GM20000 (cell line): ENCODE results near the gene HIVEP2.

Source experiments
- DNase-seq: peaks from one replicate; pipeline ENCODE4 v3.0.0; 2012; ENCODE audit warnings: low spot score
- TF ChIP-seq, protein P1 (sequence below): IDR thresholded peaks from 2 replicates; pipeline ENCODE4 v1.5.1; 2012; ENCODE audit warnings: mild to moderate bottlenecking, control low read depth; ENCODE audit errors: extremely low read depth, missing control alignments

The HIVEP2 gene

DNA sequence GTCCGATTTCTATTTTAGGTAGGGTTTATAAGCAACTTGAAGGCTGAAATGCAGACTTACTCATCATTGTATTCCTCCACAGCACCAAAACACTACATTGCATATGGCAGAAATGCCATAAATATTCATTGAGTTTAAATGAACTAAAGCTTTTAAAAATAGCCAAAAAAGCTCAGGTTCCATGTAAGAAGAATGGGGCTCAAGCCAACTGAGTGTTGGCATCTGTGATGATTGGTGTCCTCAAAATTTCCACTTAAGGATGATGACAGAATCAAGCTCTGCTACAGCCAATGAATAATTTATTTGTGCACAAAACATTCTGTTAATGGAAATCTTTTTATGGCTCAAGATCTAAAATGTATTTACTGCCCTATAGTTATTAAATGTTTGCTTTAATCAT, 115.4 kb downstream of the HIVEP2 start:
- no peak for DNase-seq
- TF ChIP-seq, protein P1, sequence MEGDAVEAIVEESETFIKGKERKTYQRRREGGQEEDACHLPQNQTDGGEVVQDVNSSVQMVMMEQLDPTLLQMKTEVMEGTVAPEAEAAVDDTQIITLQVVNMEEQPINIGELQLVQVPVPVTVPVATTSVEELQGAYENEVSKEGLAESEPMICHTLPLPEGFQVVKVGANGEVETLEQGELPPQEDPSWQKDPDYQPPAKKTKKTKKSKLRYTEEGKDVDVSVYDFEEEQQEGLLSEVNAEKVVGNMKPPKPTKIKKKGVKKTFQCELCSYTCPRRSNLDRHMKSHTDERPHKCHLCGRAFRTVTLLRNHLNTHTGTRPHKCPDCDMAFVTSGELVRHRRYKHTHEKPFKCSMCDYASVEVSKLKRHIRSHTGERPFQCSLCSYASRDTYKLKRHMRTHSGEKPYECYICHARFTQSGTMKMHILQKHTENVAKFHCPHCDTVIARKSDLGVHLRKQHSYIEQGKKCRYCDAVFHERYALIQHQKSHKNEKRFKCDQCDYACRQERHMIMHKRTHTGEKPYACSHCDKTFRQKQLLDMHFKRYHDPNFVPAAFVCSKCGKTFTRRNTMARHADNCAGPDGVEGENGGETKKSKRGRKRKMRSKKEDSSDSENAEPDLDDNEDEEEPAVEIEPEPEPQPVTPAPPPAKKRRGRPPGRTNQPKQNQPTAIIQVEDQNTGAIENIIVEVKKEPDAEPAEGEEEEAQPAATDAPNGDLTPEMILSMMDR: no peak

DNA sequence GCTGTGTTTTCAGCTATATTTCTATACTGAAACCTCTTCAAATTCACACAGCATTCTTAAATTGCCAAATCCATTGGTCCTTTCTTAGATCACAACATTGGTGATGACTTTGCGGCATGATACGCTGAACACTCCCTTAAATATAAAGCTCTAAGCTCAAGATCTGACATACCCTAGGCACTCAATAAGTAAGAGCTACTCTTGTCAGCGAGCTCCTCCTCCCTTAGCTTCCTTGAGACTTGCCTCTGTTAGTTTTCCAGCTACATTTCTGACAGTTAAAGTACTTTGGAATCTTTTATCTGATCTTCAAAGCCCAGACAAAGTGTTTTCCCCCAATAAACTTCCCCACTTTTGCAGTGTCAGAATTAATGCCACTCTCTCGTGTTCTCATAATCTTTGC, 117.0 kb downstream of the HIVEP2 start:
- no peak for DNase-seq
- TF ChIP-seq, protein P1: no peak

DNA sequence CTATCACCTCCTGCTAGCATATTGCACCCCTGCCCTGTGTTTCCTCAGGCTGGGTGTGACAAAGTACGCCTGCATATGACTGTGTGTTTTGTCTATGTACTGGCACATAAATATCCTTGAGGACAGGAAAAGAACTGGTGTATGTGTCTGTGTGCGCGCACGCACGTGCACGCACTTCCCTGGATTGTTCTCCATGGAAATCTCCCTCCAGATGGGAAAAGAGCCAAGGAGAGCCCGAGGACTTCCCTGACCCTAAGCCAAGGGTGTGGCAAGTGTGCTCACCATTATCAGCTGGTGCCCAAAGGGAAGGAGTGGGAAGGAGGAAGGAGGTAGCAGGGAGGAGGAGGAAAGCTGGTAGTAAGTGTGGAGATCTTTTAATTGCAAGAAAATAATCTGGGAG, 117.6 kb downstream of the HIVEP2 start:
- DNase-seq: no peak
- TF ChIP-seq, protein P1: no peak

DNA sequence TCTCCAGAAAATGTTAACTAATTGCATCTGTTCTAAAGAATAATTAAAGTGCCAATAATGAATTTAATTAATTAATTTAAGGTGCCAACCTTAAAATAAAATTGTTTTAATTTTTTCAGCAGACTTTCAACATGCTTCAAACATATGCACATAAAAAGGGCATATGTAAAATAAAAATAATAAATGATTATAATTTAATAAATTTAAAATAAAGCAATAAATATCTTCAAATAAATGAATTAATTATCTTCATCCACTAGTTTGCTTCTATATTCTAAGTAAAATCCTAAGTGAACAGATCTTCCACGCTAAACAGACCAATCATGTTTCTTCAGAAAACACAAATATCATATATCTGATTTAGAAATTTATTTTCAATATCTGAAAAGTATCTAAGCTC, 119.2 kb downstream of the HIVEP2 start:
- TF ChIP-seq, protein P1: no peak
- no peak for DNase-seq

DNA sequence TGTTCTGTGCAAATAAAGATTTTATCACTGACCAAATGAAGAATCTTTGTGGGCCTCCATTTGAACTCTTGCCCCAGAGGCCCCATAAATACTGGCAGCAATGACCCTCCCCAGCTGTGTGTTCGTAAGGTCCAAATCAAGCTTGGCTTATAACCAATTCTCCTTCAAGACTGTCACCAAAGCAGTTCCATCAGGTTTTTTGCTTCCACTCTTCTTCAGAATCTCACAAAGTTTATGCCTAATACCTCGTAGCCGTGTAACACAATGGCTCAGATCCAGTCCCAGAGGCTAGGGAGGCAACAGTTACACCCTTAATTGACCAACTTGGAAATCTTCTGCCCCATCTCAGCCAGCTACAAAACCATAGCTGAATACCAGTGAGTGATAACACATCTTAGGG, 120.5 kb downstream of the HIVEP2 start:
- DNase-seq: no peak
- TF ChIP-seq, protein P1: no peak

DNA sequence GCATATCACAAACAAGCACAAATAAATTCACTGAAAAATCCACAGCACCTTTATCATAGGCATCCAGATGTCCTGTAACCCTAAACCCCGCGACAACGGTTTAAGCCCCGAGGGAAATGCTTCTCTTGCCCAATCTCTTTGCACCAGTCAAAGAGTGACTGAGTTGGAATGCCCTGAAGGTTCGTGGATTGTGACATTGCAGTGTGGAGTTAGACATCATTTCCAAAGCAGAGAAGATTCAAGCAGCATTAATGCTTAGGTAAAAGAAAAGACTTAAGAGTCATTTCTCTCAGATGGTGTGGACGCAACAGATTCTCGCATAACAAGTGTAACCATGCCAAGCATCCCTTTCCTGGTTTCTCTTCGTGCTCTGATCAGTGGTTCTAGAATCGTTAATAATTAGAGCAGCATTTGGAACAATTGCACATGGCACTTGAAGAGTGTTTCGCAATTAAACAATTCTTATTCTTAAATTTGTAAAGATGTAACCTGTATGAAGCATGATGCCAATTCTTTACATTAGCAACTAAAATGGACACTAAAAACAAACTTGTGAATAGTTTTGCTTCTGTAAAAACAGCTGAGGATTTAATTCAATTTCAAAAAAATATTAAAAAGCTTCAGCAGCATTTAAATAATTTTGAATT, 121.6 kb downstream of the HIVEP2 start:
- TF ChIP-seq, protein P1: no peak
- DNase-seq: no peak

DNA sequence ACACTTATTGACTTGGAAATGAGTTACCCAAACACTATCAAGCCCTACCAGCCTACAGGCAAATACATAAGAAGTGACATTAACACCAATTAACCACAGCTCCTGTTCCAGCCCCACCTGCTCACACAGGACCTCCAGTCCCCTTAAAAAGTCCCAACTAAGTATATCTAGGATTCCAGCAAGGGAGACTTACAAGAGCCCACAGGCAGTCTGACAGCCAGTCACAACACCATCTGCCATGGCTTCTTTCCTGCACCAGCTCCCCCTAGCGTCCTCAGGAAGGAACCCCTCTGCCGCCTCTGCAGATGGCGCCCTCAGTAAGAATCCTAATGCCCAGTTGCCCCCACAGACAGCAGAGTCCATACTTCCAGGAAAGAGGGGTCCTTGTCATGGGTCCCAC, 122.1 kb downstream of the HIVEP2 start:
- TF ChIP-seq, protein P1: no peak
- no peak for DNase-seq
